CD4-positive, CD25-positive, alpha-beta regulatory T cell (primary cell): ENCODE measurements around the gene CLK3. TPM values are rescaled to one million over a fixed set of nuclear protein-coding genes. Genes with fewer than 3 reads are reported as not detected.
"Not testable (repeated sequence)": the region's sequence is repeated elsewhere in the genome, so short reads cannot be mapped to it uniquely, and the experiment has no call there.

Source experiments
- ATAC-seq, 2 donors: fragments of 150-1000 bp; cut with Tn5 transposase; one replicate each; pipeline ENCODE4 v1.10.0; 2021; ENCODE audit warnings: low read depth in 2 of 2, moderate number of reproducible peaks in 2 of 2, moderate library complexity in 1 of 2
- DNase-seq, 3 donors: peaks; one replicate each; pipeline versions ENCODE4 v3.0.0 to v3.0.0-alpha.2; 2012 to 2022; ENCODE audit warnings: mixed read lengths in 1 of 3
- H3K27ac ChIP-seq: one replicate; pipeline ENCODE4 v1.7.0; 2013; ENCODE audit warnings: mild to moderate bottlenecking, low read length; ENCODE audit not compliant: insufficient read depth, poor library complexity, severe bottlenecking
- H3K27me3 ChIP-seq: one replicate; pipeline ENCODE4 v1.7.0; 2013; ENCODE audit warnings: low read length; ENCODE audit not compliant: control insufficient read depth, insufficient read depth
- H3K36me3 ChIP-seq: one replicate; pipeline ENCODE4 v1.7.0; 2013; ENCODE audit warnings: mild to moderate bottlenecking, low read length, moderate library complexity; ENCODE audit not compliant: control insufficient read depth, insufficient read depth
- H3K4me1 ChIP-seq: 2 replicates; pipeline ENCODE4 v1.7.0; 2013; ENCODE audit warnings: mild to moderate bottlenecking, low read length; ENCODE audit not compliant: insufficient read depth, control insufficient read depth, poor library complexity, severe bottlenecking
- H3K4me3 ChIP-seq: one replicate; pipeline ENCODE4 v1.7.0; 2013; ENCODE audit warnings: low read depth, mild to moderate bottlenecking, low read length, moderate library complexity
- H3K9me3 ChIP-seq, 2 experiments: 1 replicate in 1 of 2; 2 replicates in 1 of 2; pipeline ENCODE4 v1.7.0; 2013; ENCODE audit warnings: low read length in 2 of 2, mild to moderate bottlenecking in 1 of 2, moderate library complexity in 1 of 2; ENCODE audit not compliant: control insufficient read depth in 2 of 2
- H3K27ac Mint-ChIP-seq, 3 donors: one replicate each; pipeline ENCODE4 v1.8.0; 2020 to 2022; ENCODE audit warnings: mild to moderate bottlenecking in 3 of 3, mixed read lengths in 3 of 3, moderate library complexity in 2 of 3
- H3K27me3 Mint-ChIP-seq: one replicate; pipeline ENCODE4 v1.8.0; 2022; ENCODE audit warnings: mild to moderate bottlenecking, mixed read lengths
- H3K36me3 Mint-ChIP-seq: one replicate; pipeline ENCODE4 v1.8.0; 2020; ENCODE audit warnings: mixed read lengths
- H3K4me1 Mint-ChIP-seq, 4 donors: one replicate each; pipeline ENCODE4 v1.8.0; 2020 to 2022; ENCODE audit warnings: mixed read lengths in 4 of 4, mild to moderate bottlenecking in 1 of 4
- H3K4me3 Mint-ChIP-seq, 4 donors: one replicate each; pipeline ENCODE4 v1.8.0; 2020 to 2022; ENCODE audit warnings: mild to moderate bottlenecking in 4 of 4, mixed read lengths in 4 of 4, moderate library complexity in 3 of 4
- H3K9me3 Mint-ChIP-seq, 7 donors: one replicate each; pipeline ENCODE4 v1.8.0; 2020 to 2022; ENCODE audit warnings: mixed read lengths in 7 of 7, mild to moderate bottlenecking in 3 of 7, moderate library complexity in 2 of 7
- polyA plus RNA-seq, 4 donors: library from polyadenylated mRNA; unstranded; fragments of 300-500 nt; fragmentation: Illumina TruSeq; gene quantifications; one replicate each; pipeline ENCODE4 v1.2.3, GENCODE V29; 2021
- total RNA-seq: library from RNA; stranded (reverse); gene quantifications from one replicate; pipeline ENCODE4 v1.2.3, GENCODE V29; 2022

CLK3 gene
- total and polyA plus RNA-seq, 5 donors from 2014 or later = 58.4 to 289 (median 75.4) TPM

DNA sequence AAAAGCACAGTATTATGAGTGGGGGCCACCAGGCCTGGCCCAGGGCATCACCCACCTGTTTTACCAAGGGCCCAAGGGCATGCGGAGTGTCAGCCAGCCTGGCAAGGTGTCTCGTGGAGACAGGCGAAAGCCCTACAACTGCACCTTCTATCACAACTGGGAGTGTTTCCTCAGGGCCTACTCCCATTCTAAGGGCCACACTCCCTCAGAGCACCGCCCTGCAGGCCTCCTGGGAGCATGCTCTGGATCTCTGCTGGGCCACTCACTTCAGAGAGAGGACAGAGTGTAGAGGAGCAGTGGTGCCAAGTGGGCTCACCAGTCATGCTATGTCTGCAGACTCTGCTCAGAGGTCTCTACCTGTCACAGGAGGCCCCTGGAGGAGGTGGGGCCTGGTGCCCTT, 21.2 kb upstream of the CLK3 start:
- no peak for DNase-seq
- Mint-ChIP-seq H3K4me3 (peak overlapping the region in 1 of 4 donors; percentile 47), H3K4me1 (peaks cover 0 to 18% (median 11%) of the 10 kb centered on the region in 4 donors), H3K36me3 (peaks cover 30% of the 10 kb centered on the region), H3K27me3 (no peaks in the 10 kb centered on the region), H3K27ac (no peak overlapping the region), H3K9me3 (peaks cover 0 to 3% (median 0%) of the 10 kb centered on the region in 7 donors)
- Histone ChIP-seq H3K9me3 (no peaks in the 10 kb centered on the region), H3K27me3 (no peaks in the 10 kb centered on the region), H3K27ac (no peak overlapping the region), H3K4me3 (no peak overlapping the region), H3K4me1 (peaks cover 17% of the 10 kb centered on the region), H3K36me3 (peaks cover 51% of the 10 kb centered on the region)
- no peak for ATAC-seq

DNA sequence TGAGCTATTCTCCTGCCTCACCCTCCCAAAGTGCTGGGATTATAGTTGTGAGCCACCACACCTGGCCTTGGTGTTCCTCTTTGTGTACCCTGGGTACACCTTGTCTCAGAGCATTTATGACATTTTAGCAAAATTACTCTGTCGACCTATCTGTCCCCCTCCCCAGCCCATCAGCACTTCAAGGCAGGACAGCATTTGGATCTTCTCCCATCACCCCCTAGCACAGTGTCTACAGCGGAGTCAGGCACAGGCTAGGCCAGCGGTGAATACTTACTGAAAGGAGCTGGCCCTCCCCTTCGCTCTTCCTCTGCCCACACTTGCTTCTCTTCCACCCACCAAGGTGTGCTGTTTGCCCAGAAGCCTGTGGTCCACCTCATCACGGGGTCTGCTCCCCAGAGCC, 20.4 kb upstream of the CLK3 start:
- H3K4me3 Mint-ChIP-seq = no peak overlapping the region
- Histone ChIP-seq H3K36me3 (peaks cover 43% of the 10 kb centered on the region), H3K4me3 (no peak overlapping the region), H3K27ac (no peak overlapping the region), H3K9me3 (no peaks in the 10 kb centered on the region), H3K27me3 (no peaks in the 10 kb centered on the region), H3K4me1 (peaks cover 19% of the 10 kb centered on the region)
- DNase-seq (no peak), ATAC-seq (no peak)
- H3K27me3 Mint-ChIP-seq = no peaks in the 10 kb centered on the region
- peaks cover 0 to 22% (median 13%) of the 10 kb centered on the region in 4 donors for H3K4me1 Mint-ChIP-seq
- H3K36me3 Mint-ChIP-seq = peaks cover 27% of the 10 kb centered on the region
- H3K27ac Mint-ChIP-seq = no peak overlapping the region
- H3K9me3 Mint-ChIP-seq = peaks cover 0 to 3% (median 0%) of the 10 kb centered on the region in 7 donors

DNA sequence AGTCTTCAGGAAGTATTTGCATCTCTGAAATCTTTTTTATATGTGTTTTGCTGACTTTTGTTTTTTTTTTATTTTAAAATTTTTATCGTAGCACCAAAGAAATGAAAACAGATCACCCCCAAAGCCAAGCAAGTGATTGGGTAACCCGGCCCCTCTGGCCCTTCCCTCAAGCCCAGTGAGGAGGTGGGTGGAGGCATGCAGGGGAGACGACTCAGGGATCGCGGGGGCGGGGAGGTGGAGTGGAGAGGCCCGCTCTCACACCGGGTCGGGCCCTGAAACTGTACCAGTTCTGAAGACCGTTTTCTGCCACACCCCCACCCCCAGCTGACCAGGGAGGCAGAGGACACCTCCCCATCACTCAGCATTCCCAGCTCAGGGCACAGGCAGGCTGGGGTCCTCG, 18.9 kb upstream of the CLK3 start:
- not testable (repeated sequence) for H3K27ac ChIP-seq, H3K9me3 ChIP-seq, H3K27me3 Mint-ChIP-seq, H3K9me3 Mint-ChIP-seq, ATAC-seq, H3K27ac Mint-ChIP-seq, DNase-seq, H3K27me3 ChIP-seq, H3K4me3 ChIP-seq, H3K4me3 Mint-ChIP-seq
- peaks cover 19% of the 10 kb centered on the region for H3K36me3 Mint-ChIP-seq
- peaks cover 0 to 22% (median 13%) of the 10 kb centered on the region in 4 donors for H3K4me1 Mint-ChIP-seq
- peaks cover 29% of the 10 kb centered on the region for H3K36me3 ChIP-seq
- H3K4me1 ChIP-seq = peaks cover 19% of the 10 kb centered on the region

DNA sequence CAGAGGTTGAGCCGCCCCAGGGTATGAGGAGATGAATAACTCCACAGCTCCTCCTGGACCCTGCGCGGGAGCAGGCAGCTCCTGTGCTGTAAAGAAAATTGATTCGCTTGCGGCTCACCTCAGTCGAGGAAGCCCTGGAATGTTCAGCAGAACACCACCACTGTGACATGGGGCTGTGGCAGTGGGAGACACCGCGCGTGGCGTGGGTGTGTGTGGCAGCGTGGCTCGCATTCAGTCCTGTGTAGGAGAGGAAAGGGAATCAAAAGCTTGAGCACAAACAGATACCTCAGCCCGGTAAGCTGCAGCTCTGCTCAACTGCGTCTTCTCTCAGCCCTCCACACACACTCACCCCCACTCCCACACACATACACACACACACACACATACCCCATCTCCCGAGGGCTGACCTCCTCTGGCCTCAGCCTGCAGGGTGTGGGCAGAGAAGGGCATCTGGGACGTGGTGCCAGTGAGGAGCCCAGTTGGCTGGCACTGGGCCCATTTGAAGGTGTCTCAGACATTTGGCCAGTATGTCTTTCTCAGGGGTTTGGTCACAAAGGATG, 18.4 kb upstream of the CLK3 start:
- not testable (repeated sequence) for H3K4me3 ChIP-seq, H3K9me3 ChIP-seq, H3K27ac ChIP-seq, H3K27me3 Mint-ChIP-seq, H3K27me3 ChIP-seq, H3K27ac Mint-ChIP-seq, DNase-seq, ATAC-seq, H3K9me3 Mint-ChIP-seq
- Histone ChIP-seq H3K4me1 (peaks cover 19% of the 10 kb centered on the region), H3K36me3 (peaks cover 24% of the 10 kb centered on the region)
- peaks cover 0 to 22% (median 13%) of the 10 kb centered on the region in 4 donors for H3K4me1 Mint-ChIP-seq
- peak overlapping the region in 1 of 4 donors; percentile 2 for H3K4me3 Mint-ChIP-seq
- peaks cover 19% of the 10 kb centered on the region for H3K36me3 Mint-ChIP-seq

DNA sequence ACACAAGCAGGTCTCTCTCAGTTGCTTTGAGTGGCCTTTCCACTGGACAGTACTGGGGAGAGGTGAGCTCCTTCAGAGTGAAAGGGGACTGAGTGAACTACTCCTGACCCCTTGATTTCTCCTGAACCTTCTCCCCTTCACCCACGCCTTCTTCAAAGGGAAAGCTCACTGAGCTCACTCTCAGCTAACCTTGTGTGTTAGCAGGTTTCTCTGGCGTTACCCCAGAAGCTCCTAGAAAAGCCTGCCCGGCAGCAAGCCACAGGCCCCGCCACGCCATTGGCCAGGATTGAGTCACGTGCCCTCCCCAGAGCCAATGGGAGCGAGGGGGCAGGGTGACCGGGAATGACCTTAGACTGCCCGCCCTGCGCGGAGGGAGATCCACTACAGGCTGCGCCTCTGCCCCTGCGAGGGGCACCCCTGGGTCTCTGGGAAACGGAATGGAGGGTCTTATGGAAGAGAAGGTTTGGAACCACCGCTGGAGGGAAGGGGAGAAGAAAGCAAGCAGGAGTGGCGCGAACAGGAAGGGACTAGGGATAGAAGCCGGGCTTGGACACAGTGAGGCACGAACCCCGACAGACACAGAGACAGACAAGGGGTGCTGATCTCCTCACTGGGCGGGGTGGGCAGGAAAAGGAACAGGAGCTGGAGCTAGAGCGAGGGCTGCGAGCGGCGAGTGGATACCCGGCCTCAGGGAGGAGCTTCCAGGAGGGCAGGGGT, 17.4 kb upstream of the CLK3 start:
- H3K4me1 ChIP-seq = peaks cover 19% of the 10 kb centered on the region
- H3K27ac Mint-ChIP-seq = peak overlapping the region; percentile 92 to 97 (median 95)
- ATAC-seq (peak; percentile 92 to 93), DNase-seq (peak; percentile 81 to 90 (median 85))
- H3K27ac ChIP-seq = peak overlapping the region; percentile 75
- H3K4me3 ChIP-seq = peak overlapping the region; percentile 87
- H3K36me3 ChIP-seq = peaks cover 14% of the 10 kb centered on the region
- no peaks in the 10 kb centered on the region for H3K9me3 ChIP-seq
- no peaks in the 10 kb centered on the region for H3K27me3 Mint-ChIP-seq
- peak overlapping the region; percentile 89 to 100 (median 99) for H3K4me3 Mint-ChIP-seq
- peaks cover 0 to 22% (median 13%) of the 10 kb centered on the region in 4 donors for H3K4me1 Mint-ChIP-seq
- H3K9me3 Mint-ChIP-seq = peaks cover 0 to 3% (median 0%) of the 10 kb centered on the region in 7 donors
- H3K36me3 Mint-ChIP-seq = peaks cover 16% of the 10 kb centered on the region
- H3K27me3 ChIP-seq = no peaks in the 10 kb centered on the region

DNA sequence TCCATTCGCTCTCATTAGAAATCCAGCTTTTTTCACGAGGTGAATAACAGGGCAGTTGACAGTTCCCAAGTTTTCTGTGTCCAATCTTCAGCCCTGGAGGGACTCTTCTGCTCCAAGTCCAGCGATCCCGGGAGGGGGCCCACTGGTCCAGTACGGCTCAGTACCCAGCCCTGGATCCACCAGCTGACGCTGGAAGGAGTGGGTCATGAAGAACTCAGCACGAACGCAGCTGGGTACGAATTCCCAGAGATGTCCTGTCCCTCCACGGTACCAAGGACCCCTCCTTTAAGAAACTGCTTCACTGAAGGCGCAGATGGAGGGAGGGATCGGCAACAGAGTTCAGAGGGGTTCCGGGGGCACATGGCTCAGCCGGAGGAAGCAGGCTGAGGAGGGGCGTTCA, 16.5 kb upstream of the CLK3 start:
- Mint-ChIP-seq H3K9me3 (peaks cover 0 to 3% (median 0%) of the 10 kb centered on the region in 7 donors), H3K36me3 (peaks cover 13% of the 10 kb centered on the region), H3K4me3 (peak overlapping the region; percentile 71 to 100 (median 99)), H3K4me1 (peaks cover 0 to 22% (median 13%) of the 10 kb centered on the region in 4 donors), H3K27me3 (no peaks in the 10 kb centered on the region), H3K27ac (peak overlapping the region; percentile 92 to 97 (median 95))
- peak overlapping the region; percentile 87 for H3K4me3 ChIP-seq
- peaks cover 19% of the 10 kb centered on the region for H3K4me1 ChIP-seq
- peak overlapping the region; percentile 75 for H3K27ac ChIP-seq
- no peaks in the 10 kb centered on the region for H3K9me3 ChIP-seq
- no peaks in the 10 kb centered on the region for H3K27me3 ChIP-seq
- H3K36me3 ChIP-seq = peaks cover 6% of the 10 kb centered on the region
- DNase-seq = no peak
- no peak for ATAC-seq

DNA sequence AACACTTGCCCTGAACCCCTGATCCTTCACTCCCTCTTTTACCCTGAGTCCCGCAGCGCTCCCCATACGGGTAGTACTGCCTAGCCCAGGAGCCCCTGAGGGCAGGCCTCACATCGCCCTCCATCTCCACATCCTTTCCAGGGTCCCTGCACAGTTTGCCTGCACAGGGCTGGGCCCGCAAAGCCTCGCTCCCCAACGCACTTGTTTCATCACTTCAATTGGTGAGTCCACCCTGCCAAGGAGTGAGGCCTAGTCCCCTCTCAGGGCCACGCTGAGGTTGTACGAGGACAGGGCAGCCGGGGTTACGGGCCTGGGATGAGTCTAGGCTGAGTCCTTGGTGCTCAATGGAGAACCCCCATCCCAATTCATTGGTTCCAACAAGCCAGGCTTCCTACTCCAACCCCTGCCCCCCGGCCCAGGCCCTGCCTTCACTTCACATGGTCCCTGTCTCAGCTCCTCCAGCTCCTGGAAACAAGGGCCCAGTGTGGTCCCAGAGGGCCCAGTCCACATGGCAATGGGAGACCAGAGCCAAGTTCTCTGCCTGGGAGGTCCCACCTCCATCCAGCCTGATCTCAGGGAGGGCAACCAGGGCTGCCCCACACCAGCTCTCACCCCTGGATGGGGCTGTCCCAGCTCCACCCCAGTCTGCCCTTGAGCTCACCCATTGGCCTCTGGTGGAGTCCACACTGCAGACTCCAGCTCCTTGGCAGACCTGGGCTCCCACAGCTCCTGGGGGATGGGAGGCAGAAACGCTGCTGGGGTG, 12.4 kb upstream of the CLK3 start:
- Histone ChIP-seq H3K36me3 (no peaks in the 10 kb centered on the region), H3K27ac (no peak overlapping the region), H3K4me1 (peaks cover 15% of the 10 kb centered on the region), H3K9me3 (no peaks in the 10 kb centered on the region), H3K4me3 (no peak overlapping the region), H3K27me3 (no peaks in the 10 kb centered on the region)
- no peaks in the 10 kb centered on the region for H3K9me3 Mint-ChIP-seq
- H3K27me3 Mint-ChIP-seq = no peaks in the 10 kb centered on the region
- H3K4me3 Mint-ChIP-seq = peak overlapping the region in 1 of 4 donors; percentile 32
- peaks cover 3% of the 10 kb centered on the region for H3K36me3 Mint-ChIP-seq
- DNase-seq (no peak), ATAC-seq (no peak)
- peaks cover 0 to 16% (median 10%) of the 10 kb centered on the region in 4 donors for H3K4me1 Mint-ChIP-seq
- H3K27ac Mint-ChIP-seq = no peak overlapping the region
